PC-3 (cell line): Measurements from ENCODE around the gene CARTPT. TPM values are rescaled to one million over a fixed set of nuclear protein-coding genes. Genes with fewer than 3 reads are reported as not detected.
A peak's percentile ranks its signal among the peaks of the same experiment; 100 is the strongest.

ENCODE experiments used
- ATAC-seq: fragments of 200-7000 bp; cut with Tn5 transposase; 2 replicates; pipeline ENCODE4 v1.9.1; 2020; ENCODE audit warnings: mild to moderate bottlenecking, moderate library complexity
- Bru-seq: library from RNA; stranded (reverse); fragments of 400-500 nt; gene quantifications from one replicate; lab custom pipeline; 2021; lab: Mats Ljungman, UMichigan
- BruChase-seq, 2 experiments: library from RNA; stranded (reverse); fragments of 400-500 nt; gene quantifications; one replicate each; lab custom pipeline; 2021; lab: Mats Ljungman, UMichigan
- BruUV-seq: library from RNA; stranded (reverse); fragments of 400-500 nt; replicated peaks from 2 replicates; lab custom pipeline; 2021; lab: Mats Ljungman, UMichigan
- CTCF ChIA-PET: fragments of 300-600 bp; sonication (Branson Sonifier 250); formaldehyde crosslinking; loops from one replicate; lab custom pipeline; 2022; ENCODE audit warnings: antibody characterized with exemption; lab: Charles Lee
- POLR2A ChIA-PET: fragments of 300-600 bp; sonication (Branson Sonifier 250); formaldehyde crosslinking; loops from one replicate; lab custom pipeline; 2022; ENCODE audit warnings: antibody characterized with exemption; ENCODE audit not compliant: unreplicated experiment; lab: Charles Lee
- DNase-seq: peaks from one replicate; pipeline ENCODE4 v3.0.0-alpha.2; 2015
- H2AFZ ChIP-seq: fragments of 300-600 bp; sonication (generic); 2 replicates; pipeline ENCODE4 v1.6.0; 2016; ENCODE audit warnings: antibody characterized with exemption, low read length
- H3F3A ChIP-seq: fragments of 300-600 bp; sonication (generic); one replicate; pipeline ENCODE4 v1.6.0; 2017; ENCODE audit warnings: antibody characterized with exemption, low read length, control low read depth, mild to moderate bottlenecking; ENCODE audit not compliant: unreplicated experiment
- H3K27ac ChIP-seq: fragments of 300-600 bp; sonication (generic); 2 replicates; pipeline ENCODE4 v1.5.1; 2016; ENCODE audit warnings: mild to moderate bottlenecking, low read length
- H3K27me3 ChIP-seq: fragments of 300-600 bp; sonication (generic); 2 replicates; pipeline ENCODE4 v1.6.1; 2016; ENCODE audit warnings: low read length, mixed read lengths
- H3K36me3 ChIP-seq: fragments of 300-600 bp; sonication (generic); 2 replicates; pipeline ENCODE4 v1.6.1; 2016; ENCODE audit warnings: low read depth, mixed run types, low read length, mixed read lengths
- H3K4me1 ChIP-seq: fragments of 300-600 bp; sonication (generic); 2 replicates; pipeline ENCODE4 v1.5.1; 2016; ENCODE audit warnings: low read length; ENCODE audit not compliant: insufficient read depth
- H3K4me2 ChIP-seq: fragments of 300-600 bp; sonication (generic); 2 replicates; pipeline ENCODE4 v1.6.0; 2016; ENCODE audit warnings: low read length
- H3K4me3 ChIP-seq: fragments of 300-600 bp; sonication (generic); 2 replicates; pipeline ENCODE4 v1.5.1; 2016; ENCODE audit warnings: mild to moderate bottlenecking, low read length, mixed read lengths
- H3K79me2 ChIP-seq: fragments of 300-600 bp; sonication (generic); 2 replicates; pipeline ENCODE4 v1.6.1; 2017; ENCODE audit warnings: low read length, mixed read lengths
- H3K9ac ChIP-seq: fragments of 300-600 bp; sonication (generic); 2 replicates; pipeline ENCODE4 v1.6.0; 2016; ENCODE audit warnings: mild to moderate bottlenecking, low read length
- H3K9me2 ChIP-seq: fragments of 300-600 bp; sonication (generic); replicated peaks from 2 replicates; pipeline ENCODE4 v1.6.1; 2016; ENCODE audit warnings: mixed run types, low read length, mixed read lengths
- H3K9me3 ChIP-seq: fragments of 300-600 bp; sonication (generic); 2 replicates; pipeline ENCODE4 v1.6.1; 2016; ENCODE audit warnings: low read length, mixed read lengths
- H4K20me1 ChIP-seq: fragments of 300-600 bp; sonication (generic); 2 replicates; pipeline ENCODE4 v1.6.1; 2016; ENCODE audit warnings: low read length, mixed read lengths
- EZH2 ChIP-seq: fragments of 300-600 bp; sonication (generic); IDR thresholded peaks from one replicate; pipeline ENCODE4 v1.6.1; 2017; ENCODE audit warnings: antibody characterized with exemption, mild to moderate bottlenecking, low read length; ENCODE audit not compliant: unreplicated experiment
- EZH2phosphoT487 ChIP-seq: fragments of 300-600 bp; sonication (generic); IDR thresholded peaks from 2 replicates; pipeline ENCODE4 v1.6.1; 2018; ENCODE audit warnings: mild to moderate bottlenecking, antibody characterized with exemption, low read length, borderline replicate concordance
- intact Hi-C: fragments of 100-400 bp; cut with micrococcal nuclease; formaldehyde crosslinking; loops from 2 replicates; pipeline ENCODE4 v1.9.0; 2023
- long read RNA-seq: library from polyadenylated mRNA; unstranded; transcript quantifications from one replicate; pipeline ENCODE4 v2.0.0, GENCODE V29; 2021; ENCODE audit not compliant: unreplicated experiment
- total RNA-seq: library from RNA; depleted of rRNA; stranded (reverse); fragments of >200 nt; gene quantifications from 2 replicates; pipeline ENCODE4 v1.2.3, GENCODE V29; 2014; rRNA removed
- TF ChIP-seq, protein P1 (sequence below): fragments of 300-600 bp; sonication (generic); conservative IDR thresholded peaks from 2 replicates; pipeline ENCODE4 v1.5.1; 2017; ENCODE audit warnings: antibody characterized with exemption, low read depth, mild to moderate bottlenecking, low read length

Gene CARTPT
- total RNA-seq (not detected in 2 replicates), Bru-seq, nascent RNA (not detected), BruChase-seq, experiment 1, labeled RNA remaining after a 6-hour chase (percentile 23 among the genes with signal in this experiment), BruChase-seq, experiment 2, labeled RNA remaining after a 2-hour chase (not detected)
- long read RNA-seq: 0 reads

DNA sequence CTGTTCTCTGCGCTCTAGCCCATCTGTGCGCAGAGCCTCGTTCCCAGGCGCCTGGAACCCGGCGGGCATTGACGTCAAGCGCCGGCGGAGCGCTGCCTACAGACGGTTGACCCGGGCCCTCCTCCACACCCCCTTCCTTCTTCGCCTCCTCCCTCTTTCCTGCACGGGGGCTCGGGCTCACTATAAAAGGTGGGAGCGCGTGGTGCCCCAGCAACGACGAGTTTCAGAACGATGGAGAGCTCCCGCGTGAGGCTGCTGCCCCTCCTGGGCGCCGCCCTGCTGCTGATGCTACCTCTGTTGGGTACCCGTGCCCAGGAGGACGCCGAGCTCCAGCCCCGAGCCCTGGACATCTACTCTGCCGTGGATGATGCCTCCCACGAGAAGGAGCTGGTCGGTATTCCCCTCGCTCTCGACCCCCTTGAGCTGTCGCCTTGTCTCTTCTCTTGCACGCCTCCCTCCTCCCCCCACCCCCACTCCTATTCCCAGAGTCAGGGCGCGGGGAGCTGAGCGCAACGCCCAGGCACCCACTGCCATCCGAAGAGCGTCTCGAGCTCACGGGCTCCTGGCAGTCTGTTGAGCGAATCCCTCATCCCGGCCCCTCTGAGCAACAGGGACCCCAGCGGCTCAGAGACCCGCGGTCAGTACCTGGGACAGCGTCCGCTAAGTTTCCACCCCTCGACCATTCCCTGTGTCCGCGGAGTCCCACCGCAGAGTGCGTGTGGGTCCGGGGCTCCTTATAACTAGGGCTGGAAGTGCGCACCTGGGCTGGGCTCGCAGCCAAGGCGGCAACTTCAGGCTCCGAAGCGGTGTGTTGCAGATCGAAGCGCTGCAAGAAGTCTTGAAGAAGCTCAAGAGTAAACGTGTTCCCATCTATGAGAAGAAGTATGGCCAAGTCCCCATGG lies at the start of gene CARTPT:
Gene CARTPT (plus strand): TSS at position 213 of the 902 bp plus-strand sequence. CDS start 19 bp downstream, at position 232.
- no peak within 1 kb of the TSS for H3K4me2 ChIP-seq
- no peak for ATAC-seq

DNA sequence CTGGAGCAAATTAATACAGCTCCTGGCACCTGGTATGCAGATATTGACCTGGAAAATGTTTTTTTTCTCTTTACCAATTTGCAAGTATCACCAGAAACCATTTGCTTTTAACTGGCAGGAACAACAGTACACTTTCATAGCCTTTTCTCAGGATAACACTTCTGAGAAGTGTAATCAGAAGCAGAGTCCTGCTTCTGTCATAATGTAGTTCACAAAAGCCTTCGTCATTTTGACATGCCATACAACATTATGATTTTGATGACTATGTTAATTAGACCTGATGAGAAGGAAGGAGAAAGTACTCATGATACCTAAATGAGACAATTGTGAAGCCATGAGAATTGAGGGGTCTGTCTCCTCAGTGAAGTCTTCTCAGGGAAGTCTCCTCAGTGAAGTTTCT lies 41.1 kb upstream of the CARTPT start:
- POLR2A ChIA-PET: no interaction called here
- intact Hi-C loops: no loop called here
- ATAC-seq: no peak

More for the DNA sequence above, at the start of gene CARTPT:
- no TSS peak for BruUV-seq
- no peaks in the 10 kb centered on the region for H4K20me1 ChIP-seq
- TF ChIP-seq EZH2phosphoT487 (no peak), EZH2 (no peak)
- TF ChIP-seq, protein P1, sequence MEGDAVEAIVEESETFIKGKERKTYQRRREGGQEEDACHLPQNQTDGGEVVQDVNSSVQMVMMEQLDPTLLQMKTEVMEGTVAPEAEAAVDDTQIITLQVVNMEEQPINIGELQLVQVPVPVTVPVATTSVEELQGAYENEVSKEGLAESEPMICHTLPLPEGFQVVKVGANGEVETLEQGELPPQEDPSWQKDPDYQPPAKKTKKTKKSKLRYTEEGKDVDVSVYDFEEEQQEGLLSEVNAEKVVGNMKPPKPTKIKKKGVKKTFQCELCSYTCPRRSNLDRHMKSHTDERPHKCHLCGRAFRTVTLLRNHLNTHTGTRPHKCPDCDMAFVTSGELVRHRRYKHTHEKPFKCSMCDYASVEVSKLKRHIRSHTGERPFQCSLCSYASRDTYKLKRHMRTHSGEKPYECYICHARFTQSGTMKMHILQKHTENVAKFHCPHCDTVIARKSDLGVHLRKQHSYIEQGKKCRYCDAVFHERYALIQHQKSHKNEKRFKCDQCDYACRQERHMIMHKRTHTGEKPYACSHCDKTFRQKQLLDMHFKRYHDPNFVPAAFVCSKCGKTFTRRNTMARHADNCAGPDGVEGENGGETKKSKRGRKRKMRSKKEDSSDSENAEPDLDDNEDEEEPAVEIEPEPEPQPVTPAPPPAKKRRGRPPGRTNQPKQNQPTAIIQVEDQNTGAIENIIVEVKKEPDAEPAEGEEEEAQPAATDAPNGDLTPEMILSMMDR: no peak
- no peak within 1 kb of the TSS for H3K27ac ChIP-seq
- H3F3A ChIP-seq: no peaks in the 10 kb centered on the region
- intact Hi-C loops: no loop called here
- peaks cover 46% of the 10 kb centered on the region for H3K27me3 ChIP-seq
- ChIA-PET CTCF (no interaction called here), POLR2A (no interaction called here)
- H3K9me2 ChIP-seq: no peaks in the 10 kb centered on the region
- H3K79me2 ChIP-seq: no peaks in the 10 kb centered on the region
- H3K9ac ChIP-seq: no peak within 1 kb of the TSS
- no peak within 1 kb of the TSS for H2AFZ ChIP-seq
- no peaks in the 10 kb centered on the region for H3K9me3 ChIP-seq
- no peak for DNase-seq
- H3K4me3 ChIP-seq: no peak within 1 kb of the TSS
- H3K36me3 ChIP-seq: no peaks in the 10 kb centered on the region
- no peaks in the 10 kb centered on the region for H3K4me1 ChIP-seq

More for the DNA sequence above, 41.1 kb upstream of the CARTPT start:
- no TSS peak for BruUV-seq
- no peak for DNase-seq
- H3K9me2 ChIP-seq: no peaks in the 10 kb centered on the region
- H3K4me3 ChIP-seq: no peak overlapping the region
- no peaks in the 10 kb centered on the region for H4K20me1 ChIP-seq
- H2AFZ ChIP-seq: no peak overlapping the region
- H3K79me2 ChIP-seq: no peaks in the 10 kb centered on the region
- H3F3A ChIP-seq: no peaks in the 10 kb centered on the region
- H3K4me2 ChIP-seq: no peak overlapping the region
- H3K27ac ChIP-seq: no peak overlapping the region
- H3K9me3 ChIP-seq: no peaks in the 10 kb centered on the region
- no peak overlapping the region for H3K9ac ChIP-seq
- no peaks in the 10 kb centered on the region for H3K36me3 ChIP-seq
- H3K27me3 ChIP-seq: peaks cover 17% of the 10 kb centered on the region; the same call in 1 of the 2 replicates
- H3K4me1 ChIP-seq: no peaks in the 10 kb centered on the region
- CTCF ChIA-PET: no interaction called here
- TF ChIP-seq EZH2: no peak
- TF ChIP-seq, protein P1: no peak
- TF ChIP-seq EZH2phosphoT487: no peak
